SW480 (cell line): ENCODE results near the gene COL5A2.

Experiments used
- DNase-seq: peaks from one replicate; pipeline ENCODE4 v3.0.0-alpha.2; 2016; ENCODE audit warnings: low spot score

Gene COL5A2

DNA sequence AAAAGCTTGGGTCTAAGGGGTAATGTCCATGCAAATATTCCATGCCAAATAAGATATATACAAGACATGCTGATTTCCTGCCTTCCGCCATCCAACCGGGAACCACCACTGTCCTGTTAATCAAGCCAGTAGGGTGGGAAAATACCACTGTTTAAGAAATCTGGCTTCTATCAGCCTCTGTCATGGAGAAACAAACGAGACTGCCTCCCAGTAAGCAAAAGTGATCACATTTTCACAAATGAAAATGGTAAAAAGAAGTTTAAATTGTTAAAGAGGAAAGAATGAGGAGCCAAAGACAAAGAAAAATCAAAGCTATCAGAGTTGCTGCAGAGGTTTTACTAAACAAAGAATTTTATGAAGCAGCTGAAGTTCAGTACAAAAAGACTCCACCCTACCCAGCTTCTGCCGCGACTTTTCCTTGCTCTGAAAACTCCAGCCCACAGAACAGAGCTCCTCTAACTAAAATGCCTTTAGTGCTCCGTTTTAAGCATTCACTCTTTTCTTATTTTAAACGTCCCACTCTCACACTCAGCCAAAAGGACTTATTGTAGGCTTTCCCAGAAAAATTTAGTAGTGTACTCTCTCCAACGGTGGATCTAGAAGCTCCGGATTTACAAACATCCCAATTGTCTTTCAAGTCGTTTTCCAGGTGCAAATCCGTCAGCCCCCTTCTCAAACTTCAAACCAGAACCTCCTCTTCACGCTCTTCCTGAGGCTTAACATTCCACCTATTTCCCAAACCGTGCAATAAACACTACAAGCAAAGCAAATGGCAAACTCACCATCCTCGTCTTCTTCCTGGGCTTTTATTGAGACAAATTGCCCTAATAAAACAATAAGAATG, 613 bp downstream of the COL5A2 start:
- no peak for DNase-seq

DNA sequence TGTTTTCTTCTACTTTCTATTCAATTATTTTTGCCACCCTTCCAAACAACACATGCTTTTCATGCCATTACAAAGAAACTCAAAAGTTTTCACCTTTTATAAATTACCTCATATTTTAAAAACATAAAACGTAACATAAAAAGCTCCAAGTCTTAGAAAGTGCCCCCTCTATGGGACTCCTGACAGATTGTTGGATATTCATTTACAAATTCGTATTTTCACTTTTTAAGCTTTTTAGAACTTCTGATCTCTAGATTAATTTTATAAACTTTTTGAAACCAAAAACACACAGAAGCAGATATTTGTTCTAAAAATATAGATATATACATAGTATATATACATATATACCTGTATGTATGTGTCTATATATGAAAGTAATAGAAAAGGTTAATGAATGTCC, 1.5 kb downstream of the COL5A2 start:
- DNase-seq, result no peak

DNA sequence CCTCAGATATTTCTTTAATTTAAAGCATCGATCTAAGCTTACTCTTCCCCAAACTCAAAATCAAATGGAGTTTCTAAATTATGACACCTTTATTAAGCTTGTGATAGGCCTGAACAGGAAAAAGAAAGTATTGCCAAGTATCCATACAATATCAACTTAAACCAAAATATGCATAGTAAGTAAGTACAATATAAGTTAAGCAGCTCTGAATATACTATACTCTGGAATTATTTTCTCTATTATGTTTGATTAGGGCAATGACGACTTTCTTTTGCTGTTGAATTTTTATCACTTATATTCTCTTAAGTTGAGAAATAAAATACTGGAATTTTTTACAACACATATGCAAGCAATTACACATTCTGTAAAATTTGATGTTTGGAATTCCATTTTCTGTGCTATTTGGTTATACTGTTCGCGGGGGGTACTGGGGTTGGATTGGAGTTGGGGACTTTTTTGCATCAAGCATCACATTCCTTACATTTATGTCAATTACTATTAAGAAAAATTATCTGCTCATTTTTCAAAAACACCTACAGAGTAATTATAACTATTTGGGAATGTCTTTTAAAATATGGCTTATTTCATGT, 2.2 kb downstream of the COL5A2 start:
- no peak for DNase-seq

DNA sequence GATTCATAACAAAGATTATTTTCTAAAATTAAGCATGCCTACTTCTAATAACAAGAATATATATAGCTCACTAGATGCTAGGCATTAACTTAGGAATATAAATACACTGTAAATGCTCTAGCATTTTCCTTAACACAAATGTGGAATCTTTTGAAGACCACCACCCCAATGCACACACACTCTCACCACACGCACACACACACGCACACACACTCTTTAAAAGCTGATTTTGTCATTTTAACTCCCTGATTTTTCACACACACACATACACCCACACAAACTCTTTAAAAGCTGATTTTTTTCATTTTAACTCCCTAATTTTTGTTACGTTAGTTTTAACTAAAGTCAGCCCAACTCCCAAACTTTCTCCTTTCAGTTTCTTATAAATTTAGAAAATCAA, 3.0 kb downstream of the COL5A2 start:
- DNase-seq, result no peak

DNA sequence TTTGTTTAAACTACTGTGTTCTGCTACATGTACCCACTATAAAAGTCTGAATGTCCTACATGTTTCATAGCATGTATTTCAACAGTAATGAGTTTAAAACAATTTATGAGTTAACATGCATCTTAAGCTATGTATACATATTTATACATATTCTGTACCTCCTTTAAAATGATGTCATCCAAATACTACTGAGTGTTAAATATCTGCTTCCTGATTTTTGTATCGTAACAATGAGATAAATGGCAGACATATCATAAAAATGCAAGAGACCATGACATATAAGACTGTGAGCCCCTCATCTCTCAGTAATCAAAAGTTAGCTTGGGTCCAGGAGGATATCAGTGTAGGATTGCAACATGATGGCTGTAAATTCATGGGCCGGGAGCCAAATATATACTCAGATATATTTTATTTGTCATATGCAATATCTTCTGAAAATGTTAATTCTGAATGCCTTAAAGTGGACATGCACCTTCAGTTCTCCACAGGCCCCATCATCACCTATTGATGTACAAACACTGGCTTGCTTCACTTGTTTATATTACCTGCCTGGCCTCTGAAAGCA, 3.6 kb downstream of the COL5A2 start:
- DNase-seq, result no peak

DNA sequence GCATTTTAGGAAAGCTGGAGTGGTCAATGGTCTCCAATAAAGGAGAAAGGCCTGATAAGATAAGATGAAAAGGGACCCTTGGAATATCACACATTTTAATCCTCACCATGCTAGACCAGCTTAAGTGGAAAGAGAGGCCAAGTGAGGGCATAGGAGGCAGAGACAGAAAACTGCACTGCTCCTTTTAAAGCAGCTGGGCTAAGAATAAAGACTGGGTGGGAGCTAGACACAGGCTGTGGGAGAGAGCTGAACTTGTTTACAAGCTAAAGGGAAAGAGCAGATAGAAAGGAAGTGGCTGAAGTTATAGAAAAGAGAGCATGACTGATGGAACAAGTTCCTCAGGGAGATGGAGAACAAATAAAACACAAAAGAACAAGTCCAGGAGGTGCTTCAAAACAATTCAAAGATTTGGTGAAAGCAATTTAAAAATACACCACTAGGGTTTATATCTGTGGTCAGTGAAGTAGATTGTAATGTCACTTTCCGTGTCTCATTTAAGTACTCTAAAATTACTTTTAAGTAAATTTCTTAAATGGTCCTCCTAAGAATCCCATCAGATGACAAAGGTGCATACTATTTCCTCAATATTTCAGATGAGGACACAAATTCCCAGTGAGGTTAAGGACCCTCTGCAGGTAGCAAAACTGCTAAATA, 7.5 kb downstream of the COL5A2 start:
- no peak for DNase-seq

DNA sequence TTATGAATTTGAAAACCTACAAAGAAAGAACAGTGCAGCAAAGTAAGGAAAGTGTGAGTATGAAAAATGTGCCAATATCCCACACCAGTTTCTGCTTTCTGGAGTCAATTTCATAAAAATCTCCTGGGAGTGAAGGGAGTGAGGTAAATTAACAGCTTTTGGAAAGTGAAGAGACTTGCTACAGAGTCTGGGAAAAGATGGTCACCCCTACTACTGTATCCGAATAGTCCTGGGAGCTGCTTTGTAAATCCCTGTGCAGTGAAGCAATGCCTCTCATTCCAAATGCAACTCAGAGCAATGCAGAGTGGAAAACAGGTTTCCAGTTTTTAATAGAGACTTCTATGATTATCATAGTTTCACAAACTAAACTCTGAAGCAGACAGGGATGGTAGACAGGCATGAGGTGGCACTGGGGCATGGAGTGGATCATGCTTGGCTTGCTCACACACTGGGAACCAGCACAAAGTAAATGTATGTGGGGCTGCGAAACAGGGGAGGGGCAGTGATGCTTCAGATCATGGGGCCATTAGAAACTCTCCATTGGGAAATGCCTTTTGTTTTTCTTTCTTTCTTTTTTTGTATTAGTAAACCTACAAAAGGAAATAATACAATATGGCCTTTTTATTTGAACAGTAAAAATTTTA, 10.6 kb downstream of the COL5A2 start:
- no peak for DNase-seq

DNA sequence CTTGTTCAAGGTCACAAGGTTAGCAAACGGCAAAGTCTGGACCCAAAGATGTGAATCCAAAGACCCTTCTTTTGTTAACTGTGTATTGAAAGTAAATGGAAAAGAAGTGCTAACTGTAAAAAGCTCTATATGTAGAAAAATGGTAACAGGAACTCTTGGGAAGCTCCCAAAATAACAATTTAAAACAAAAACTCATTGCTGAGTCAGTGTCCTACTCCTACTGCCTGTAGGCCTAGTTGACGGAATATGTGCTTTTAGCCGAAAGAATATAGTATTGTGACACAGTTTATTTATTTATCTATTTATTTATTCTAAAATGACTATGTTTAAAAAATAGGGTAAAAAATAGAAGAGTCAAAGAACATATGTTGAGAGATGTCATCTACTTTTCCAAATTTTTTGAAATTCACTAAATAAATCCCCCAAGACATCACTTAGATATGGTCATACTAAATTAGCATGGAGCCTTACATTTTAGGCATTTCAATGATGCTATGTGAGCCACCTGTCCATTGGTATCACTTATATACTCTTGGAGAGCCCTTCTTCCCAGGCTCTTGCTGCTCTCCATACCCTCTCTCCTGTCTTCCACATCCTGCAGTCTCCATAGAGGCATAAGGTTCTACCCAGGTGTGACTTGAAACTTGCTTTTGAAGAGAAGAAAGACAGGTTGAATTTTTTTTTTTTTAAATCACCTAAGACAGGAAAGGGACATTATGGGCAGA, 13.7 kb downstream of the COL5A2 start:
- no peak for DNase-seq

DNA sequence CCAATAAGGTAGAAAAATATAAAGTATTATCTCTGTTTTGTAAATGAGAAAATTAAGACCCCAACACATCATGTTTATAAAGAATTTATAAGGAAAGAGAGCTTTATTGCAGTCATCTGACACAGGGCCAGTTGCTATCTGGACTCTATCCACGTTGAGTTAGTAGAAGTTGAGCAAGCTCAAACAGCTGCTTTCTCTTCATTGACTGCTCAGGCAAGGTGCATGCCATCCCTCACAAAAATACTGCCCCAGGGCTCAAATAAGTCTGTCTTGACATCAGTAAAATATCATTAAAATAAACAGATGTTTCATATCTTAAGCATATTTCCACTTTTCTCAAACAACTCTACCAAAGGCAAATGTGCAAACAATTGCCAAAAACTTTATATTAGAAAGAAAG, 14.8 kb downstream of the COL5A2 start:
- DNase-seq, result no peak

DNA sequence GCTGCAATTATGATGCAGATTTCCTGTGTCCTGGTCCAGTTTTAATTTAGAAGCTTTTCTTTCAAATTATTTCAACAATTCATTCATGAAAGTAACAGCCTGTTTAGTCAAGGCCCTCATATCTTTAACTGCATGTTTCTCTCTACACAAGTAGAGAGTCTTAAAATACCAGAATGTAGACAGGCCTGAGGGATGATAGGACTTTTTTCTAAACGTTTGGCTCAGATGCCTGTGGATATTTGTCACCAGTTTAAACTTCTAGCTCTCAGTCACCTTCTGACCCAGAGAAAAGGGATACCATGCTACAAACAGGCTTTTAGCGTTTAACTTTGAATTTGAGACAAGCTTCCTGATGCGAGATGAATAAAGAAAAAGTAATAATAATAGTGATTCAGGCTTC, 15.7 kb downstream of the COL5A2 start:
- DNase-seq, result no peak

DNA sequence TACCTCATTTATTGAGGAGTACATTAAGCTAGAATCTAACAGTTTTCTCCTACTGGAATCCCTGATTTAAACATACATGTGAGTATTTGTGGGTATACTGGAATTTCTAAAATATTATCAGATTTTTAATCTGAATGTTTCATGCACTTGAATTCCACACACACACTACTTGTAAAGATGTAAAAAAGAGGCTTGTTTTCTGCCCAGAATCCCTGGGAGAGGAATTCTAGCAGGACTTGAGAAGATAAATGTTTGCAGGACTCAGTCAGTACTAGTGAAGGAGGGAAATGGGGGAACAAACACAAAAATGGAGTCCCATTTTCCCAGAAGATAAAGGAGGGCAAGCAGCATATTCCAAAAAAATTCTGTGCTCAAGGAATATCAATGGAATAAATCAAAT, 17.0 kb downstream of the COL5A2 start:
- no peak for DNase-seq

DNA sequence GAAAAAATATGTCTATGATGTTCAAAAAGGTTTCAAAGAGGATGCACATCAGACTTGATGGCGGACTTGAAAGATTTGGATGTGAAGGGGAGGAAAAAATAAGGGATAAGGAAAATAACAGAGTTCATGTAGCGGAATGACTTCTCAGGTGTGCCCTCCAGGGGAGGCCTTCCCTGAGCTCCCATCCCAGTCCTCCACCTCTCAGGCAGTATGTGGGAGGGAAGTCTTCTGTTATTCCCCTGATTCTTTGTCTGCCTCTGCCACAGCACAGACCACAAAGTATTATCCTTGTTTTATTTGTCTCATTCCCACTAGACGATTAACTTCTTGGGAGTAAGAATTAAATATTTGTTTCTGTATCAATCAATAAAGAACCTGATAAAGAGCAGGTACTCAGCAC, 17.7 kb downstream of the COL5A2 start:
- no peak for DNase-seq

DNA sequence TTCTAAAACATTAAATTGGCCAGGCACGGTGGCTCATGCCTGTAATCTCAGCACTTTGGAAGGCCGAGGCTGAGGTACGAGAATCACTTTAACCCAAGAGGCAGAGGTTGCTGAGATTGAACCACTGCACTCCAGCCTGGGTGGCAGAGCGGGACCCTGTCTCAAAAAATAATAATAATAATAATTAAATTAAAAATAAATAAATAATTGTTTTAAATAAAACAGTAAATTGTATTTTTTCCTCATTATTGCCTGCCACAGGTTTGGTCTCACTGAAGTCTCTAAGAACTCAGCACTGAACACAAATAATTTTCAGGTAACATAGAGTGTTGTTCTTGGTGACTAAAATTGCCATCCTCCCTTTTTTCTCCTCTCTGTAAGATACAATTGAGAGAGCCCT, 19.8 kb downstream of the COL5A2 start:
- DNase-seq, result no peak

DNA sequence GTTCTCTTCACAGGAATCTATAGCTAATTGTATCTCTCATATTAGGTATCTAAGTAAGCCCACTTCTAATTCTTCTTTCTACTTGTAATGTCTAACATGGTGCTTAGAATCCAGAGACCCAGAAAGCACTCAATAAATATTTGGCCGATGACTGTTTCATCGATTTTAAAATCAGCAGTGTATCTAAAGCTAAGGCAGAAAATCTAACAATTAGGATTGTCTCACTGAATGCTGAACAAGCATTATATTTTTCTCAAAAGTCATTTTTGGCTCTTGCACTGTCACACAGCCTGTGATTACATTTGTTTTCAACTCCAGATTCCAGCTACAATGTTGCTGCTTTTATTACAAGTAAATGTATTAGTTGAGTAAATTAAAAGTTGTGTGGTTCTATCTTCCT, 20.3 kb downstream of the COL5A2 start:
- DNase-seq, result no peak

DNA sequence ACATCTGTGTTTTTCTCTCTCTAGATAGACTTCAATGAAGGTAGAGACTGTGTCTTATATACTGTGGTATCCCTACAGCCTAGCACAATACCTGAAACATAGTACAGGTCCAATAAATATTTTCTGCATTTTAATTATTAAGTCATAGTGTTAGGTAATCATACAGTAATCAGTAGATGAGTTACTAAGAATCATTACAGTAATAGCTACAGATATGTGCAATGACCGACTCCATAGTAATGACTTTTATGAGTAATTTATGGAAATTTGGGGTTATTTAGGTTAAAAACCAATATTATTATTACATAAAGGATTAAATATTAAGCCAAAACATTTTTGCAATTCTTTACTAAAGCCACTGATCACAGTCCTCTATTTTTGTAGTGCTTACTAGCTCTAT, 21.6 kb downstream of the COL5A2 start:
- DNase-seq, result no peak

DNA sequence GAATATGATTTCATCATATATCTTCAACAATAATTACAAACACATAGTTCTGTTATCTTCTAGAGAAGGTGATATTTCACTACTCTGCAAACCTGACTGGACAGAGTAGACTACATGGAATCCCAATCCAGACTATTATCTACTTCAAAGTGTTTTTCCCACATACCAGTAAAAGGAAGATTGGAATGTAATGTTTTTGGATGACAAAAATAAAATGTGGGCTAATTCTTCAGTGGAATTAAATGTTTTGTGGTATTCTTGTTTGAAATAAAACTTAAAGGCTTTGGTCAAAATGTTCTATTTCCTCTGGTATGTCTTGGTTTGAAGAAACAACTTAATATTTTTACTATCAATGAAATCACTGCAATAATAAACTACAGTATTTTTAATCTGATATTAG, 22.1 kb downstream of the COL5A2 start:
- no peak for DNase-seq

DNA sequence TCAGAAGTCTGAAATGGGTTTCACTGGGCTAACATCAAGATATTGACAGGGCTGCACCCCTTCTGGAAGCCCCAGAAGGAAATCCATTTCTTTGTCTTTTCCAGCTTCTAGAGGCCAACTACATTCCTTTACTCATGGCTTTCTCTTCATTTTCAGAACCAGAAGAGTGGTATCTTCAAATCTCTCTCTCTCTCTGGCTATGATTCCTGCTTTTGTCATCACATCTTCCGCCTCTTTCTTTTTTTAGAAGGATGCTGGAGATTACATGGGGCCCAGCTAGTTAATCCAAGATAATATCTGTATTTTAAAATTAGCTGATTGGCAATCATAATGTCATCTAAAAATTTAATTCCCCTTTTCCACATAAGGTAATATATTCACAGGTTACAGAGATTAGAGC, 23.8 kb downstream of the COL5A2 start:
- DNase-seq, result no peak

DNA sequence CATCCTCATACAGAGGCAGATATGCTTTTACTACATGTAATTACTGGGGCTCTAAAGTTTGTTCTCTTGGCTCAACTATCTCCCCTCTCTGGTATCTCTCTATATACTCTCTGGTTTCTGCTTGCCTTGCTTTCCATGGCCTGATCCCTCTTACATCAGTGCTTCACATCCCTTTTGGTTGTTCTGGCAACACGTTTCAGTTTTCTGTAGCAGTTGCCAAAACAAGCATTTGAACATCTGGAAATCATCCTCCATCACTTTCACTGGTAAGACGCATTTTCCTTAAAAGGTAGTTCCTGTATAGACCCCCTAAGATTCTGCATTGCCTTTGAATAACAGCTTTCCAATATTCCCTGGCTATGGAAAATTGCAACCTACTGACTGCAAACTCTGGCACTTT, 25.9 kb downstream of the COL5A2 start:
- DNase-seq, result no peak

DNA sequence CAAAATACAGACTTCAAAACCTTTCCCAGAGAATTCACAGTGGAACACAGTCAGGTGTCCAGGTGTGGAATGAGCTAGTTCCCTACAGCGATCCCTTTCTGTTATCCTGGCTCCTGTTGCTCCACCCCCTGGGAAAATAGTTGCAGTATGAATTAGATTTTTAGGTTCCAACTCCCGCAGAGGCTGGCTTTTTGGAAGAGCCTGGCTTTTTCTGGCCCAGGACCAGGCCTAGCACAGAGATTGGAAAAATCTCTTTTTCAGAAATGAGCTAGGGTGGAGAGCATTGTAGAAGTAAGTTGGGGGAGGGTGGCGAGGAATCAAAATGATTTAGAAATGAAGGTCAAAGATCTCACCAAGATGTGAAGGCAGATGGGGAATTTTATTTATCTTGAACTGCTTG, 27.1 kb downstream of the COL5A2 start:
- DNase-seq, result no peak

DNA sequence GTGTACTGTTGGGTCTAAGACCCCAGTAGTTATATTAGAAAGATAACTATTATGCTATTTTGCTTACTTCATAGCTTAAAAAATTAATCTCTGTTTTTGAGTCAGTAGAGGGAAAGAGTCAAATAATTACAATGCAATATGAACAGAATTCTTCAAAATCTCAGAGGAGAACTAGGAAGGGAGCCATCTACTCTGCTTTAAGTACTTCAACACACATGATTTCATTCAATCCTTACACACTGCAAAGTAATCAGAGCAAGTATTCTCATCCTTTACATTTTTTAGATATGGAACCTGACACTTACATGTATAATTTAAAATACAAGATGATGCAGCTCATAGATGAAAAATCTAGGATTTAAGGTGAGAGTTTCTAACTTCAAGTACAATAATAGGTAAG, 27.7 kb downstream of the COL5A2 start:
- no peak for DNase-seq

DNA sequence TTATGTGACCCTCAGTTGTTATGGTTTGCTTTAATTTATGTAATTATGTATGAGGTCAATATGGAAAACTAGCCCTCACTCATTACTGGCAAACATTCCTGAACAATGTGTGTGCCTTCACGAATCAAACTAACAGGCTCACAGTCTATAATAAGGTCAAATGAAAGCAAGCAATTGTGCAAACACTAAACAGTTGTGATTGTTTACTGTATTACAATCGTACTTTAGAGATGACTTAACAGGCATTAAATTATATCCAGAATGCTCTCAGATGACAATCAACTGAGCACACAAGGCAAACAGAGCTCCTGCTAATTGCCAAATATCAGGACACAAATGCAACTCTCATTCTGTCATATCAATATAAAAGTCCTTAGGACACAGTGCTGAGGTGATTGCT, 29.5 kb downstream of the COL5A2 start:
- DNase-seq, result no peak

DNA sequence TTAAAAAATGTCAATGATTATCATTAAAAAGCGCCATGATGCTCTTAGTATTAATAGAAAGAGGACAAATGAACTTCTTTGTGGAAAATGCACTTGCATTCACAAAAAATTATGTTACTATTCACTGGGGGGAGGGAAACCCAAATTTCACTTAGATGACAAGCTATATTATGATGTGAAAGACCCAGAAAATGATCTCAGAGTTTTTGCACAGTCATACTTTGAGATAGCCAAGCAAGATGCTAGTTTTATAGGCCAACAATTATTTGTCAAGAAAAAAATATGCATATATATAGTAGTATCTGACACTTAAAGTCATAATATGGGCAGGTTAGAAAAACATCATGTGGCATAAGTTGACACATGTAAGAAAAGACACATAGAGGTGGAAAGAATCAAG, 31.6 kb downstream of the COL5A2 start:
- no peak for DNase-seq
